HG03342 (cell line): Measurements from ENCODE around the gene ZNF831.

Experiments
- ATAC-seq: cut with Tn5 transposase; IDR thresholded peaks from one replicate; pipeline ENCODE4 v1.9.1; 2021; ENCODE audit warnings: mild to moderate bottlenecking, moderate library complexity; ENCODE audit not compliant: unreplicated experiment

The ZNF831 gene

GRCh38 chr20:59163631-59164530 is at the start of gene ZNF831:
ZNF831 (plus strand) TSS chr20:59163821; CDS start chr20:59191020, 27,199 bp downstream.
- peak; percentile 42 for ATAC-seq

- no peak for ATAC-seq
Measured at GRCh38 chr20:59117526-59117925, 46.1 kb upstream of the ZNF831 start.

- no peak for ATAC-seq
Measured at GRCh38 chr20:59118855-59119254, 44.8 kb upstream of the ZNF831 start.

- ATAC-seq, result no peak
Measured at GRCh38 chr20:59120491-59120890, 43.1 kb upstream of the ZNF831 start.

- no peak for ATAC-seq
Measured at GRCh38 chr20:59120919-59121318, 42.7 kb upstream of the ZNF831 start.

- no peak for ATAC-seq
Measured at GRCh38 chr20:59121714-59122565, 41.7 kb upstream of the ZNF831 start.

- ATAC-seq, result no peak
Measured at GRCh38 chr20:59122566-59122919, 41.1 kb upstream of the ZNF831 start.

- ATAC-seq, result no peak
Measured at GRCh38 chr20:59123011-59123677, 40.5 kb upstream of the ZNF831 start.

- no peak for ATAC-seq
Measured at GRCh38 chr20:59123678-59124255, 39.9 kb upstream of the ZNF831 start.

GRCh38 chr20:59124296-59125029 is 39.2 kb upstream of the ZNF831 start:
- no peak for ATAC-seq

GRCh38 chr20:59125332-59125731 is 38.3 kb upstream of the ZNF831 start:
- ATAC-seq, result no peak

GRCh38 chr20:59125836-59126235 is 37.8 kb upstream of the ZNF831 start:
- no peak for ATAC-seq

GRCh38 chr20:59127839-59128238 is 35.8 kb upstream of the ZNF831 start:
- no peak for ATAC-seq

- ATAC-seq, result no peak
Measured at GRCh38 chr20:59131551-59132285, 31.9 kb upstream of the ZNF831 start.

- ATAC-seq, result no peak
Measured at GRCh38 chr20:59134182-59134581, 29.4 kb upstream of the ZNF831 start.

GRCh38 chr20:59135093-59135492 is 28.5 kb upstream of the ZNF831 start:
- ATAC-seq, result no peak

GRCh38 chr20:59136027-59136426 is 27.6 kb upstream of the ZNF831 start:
- no peak for ATAC-seq

- no peak for ATAC-seq
Measured at GRCh38 chr20:59137532-59137931, 26.1 kb upstream of the ZNF831 start.

- no peak for ATAC-seq
Measured at GRCh38 chr20:59138114-59138748, 25.4 kb upstream of the ZNF831 start.
